HTR-8/SVneo (cell line): Measurements from ENCODE around the gene MSI2.

Source experiments
- DNase-seq: peaks from one replicate; pipeline ENCODE4 v3.0.0; 2011; ENCODE audit warnings: low spot score, mixed read lengths; ENCODE audit not compliant: insufficient read length
- FAIRE-seq: peaks from 2 replicates; lab custom pipeline; 2011; peaks lifted over from hg19 to GRCh38; lab: Jason Lieb, UNC

MSI2 gene

GRCh38 chr17:57243171-57243622 is 13.1 kb upstream of the MSI2 start:
- FAIRE-seq, result peak; percentile 92
- DNase-seq, result peak; percentile 88

- DNase-seq (no peak), FAIRE-seq (no peak)
These were observed 10.5 kb upstream of the MSI2 start for GRCh38 chr17:57245786-57246185.

DNA sequence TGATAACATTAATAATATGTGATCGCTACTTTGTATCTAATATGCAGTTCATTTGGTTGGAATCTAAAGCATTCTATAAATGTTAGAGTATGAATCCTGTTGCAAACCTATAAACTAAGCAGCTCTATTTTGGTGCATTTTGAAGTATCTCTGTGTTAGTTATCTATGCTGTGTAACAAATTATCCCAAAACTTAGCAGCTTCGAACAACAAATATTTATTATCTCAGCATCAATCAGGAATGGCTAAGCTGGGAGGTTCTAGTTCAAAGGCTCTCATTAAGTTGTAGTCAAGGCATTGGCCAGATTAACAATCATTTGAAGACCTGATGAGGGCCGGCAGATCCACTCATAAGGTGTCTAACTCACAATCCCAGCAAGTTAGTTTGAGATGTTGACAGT is 10.1 kb upstream of the MSI2 start:
- DNase-seq (no peak), FAIRE-seq (no peak)

GRCh38 chr17:57247261-57247660 is 9.1 kb upstream of the MSI2 start:
- FAIRE-seq (no peak), DNase-seq (no peak)

DNA sequence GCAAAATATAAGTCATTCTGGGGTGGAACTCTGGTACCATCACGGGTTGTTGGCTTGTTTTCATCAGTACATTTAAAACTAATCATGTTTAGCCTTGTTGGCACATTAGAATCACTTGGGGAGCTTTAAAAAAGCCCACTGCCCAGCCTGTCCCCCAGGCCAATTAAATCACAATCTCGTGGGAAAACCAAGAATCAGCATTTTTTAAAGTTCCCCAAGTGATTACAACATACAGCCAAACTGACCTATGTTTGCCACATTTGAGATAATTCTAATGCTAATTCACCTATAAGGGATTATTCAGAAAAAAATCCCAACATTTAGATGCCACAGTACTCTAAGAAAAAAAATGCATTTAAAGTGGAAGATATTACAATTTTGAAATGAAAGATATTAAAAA is 8.4 kb upstream of the MSI2 start:
- FAIRE-seq (no peak), DNase-seq (no peak)

DNA sequence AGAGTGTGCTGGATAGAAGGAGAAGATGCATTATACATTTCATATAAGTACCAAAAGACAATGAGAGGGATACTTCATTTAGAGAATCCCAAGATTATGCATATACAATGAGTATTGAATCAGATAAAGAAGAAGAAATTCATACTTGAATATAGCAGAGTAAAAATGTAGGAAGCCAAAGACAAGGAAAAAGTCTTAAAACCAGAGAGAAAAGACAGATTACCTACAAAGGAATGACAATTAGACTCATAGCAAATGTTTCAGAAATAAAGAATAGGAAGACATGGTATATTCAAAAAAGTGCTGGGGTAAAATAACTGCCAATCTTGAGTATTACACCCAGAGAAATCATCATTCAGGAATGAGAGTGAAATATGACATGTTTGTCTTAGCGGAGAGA is 6.8 kb upstream of the MSI2 start:
- FAIRE-seq, result no peak

DNA sequence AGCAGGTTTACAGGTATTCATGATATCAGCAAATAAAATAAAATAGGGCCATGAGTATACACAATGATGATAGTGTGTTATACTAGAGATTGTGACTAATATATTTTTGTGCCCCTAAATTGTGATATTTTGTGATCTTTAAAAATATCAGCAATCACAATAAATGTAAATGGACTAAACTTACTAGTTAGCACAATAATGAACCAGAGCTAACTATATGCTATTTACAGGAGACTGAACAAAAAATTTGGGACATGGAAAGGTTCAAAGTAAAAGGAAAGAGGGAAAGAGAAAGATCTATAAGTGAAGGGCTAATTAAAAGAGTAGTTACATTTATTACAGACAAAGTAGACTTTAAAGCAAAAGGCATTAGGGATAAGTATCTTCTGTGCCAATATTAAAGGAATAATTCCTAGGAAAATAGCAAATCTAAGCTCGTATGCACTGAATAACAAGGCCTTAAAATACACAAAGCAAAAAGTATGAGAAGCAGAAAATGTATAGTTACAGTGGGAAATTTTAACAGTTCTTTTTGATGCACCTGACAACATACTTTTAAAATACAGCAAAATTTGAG is 5.0 kb upstream of the MSI2 start:
- DNase-seq, result no peak
- no peak for FAIRE-seq

More for the DNA sequence above, 6.8 kb upstream of the MSI2 start:
- no peak for DNase-seq

DNA sequence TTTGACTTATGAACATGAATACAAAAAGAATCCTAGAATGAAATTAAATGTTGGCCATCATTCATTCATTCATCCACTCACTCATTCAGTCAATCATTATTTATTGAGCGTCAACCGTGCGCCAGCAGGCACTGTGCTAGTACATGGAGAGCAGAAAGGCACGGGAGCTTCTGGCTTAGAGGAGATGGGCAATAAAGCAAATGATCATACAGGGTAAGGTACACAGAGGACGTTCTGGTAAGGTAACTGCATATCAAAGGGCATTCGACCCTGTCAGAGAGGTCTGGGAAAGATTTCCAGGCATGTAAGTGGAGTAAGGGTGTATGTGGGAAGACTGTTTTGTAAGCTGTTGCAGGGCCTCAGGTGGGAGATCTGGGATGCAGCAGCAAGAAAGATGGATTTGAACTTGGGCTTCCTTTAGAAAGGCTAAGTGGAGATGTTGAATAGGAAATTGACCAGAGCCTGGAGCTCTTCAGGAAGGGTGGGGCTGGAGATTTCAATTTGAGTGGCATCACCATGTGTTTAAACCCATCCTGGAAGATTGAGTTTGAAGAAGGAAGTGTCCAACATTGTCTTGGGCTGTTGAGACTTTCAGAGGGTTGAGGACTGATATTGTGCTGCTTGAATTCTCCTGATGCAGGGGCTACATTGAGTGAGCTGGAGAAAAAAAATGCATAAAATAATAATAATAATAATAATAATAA is 2.8 kb upstream of the MSI2 start:
- DNase-seq (no peak), FAIRE-seq (peak; percentile 58)

DNA sequence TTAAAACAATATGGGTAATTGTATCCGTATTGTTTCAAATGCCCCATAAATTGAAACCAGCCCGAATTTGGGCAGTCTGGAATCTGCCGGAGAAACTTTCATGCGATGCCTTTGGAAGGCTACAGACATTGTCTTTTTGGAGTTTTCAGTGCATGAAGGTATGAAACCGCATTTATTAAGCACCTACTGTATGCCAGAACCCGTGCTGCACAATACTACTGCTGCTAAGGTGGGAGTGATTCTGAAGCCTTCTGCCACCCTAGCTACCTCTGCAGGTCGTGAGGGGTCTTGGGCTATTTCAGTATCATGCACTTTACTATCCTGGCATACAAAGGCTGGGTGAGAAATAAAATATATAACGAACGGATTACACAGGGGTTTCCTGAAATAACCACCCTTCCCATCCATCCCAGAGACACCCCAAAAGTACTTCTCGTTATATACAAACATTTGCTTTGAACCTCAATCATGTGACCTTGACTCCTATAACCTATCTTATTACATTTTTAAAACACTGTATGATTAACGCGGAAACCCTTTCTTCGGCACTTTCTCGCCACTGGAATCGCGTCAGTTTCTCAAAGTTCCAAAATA is 1.0 kb upstream of the MSI2 start:
- no peak for FAIRE-seq
- no peak for DNase-seq

- DNase-seq, result no peak
- FAIRE-seq, result no peak
These were observed 387 bp downstream of the MSI2 start for GRCh38 chr17:57256708-57257112.

- no peak for DNase-seq
- FAIRE-seq, result no peak
These were observed 1.0 kb downstream of the MSI2 start for GRCh38 chr17:57257195-57257894.

- DNase-seq (no peak), FAIRE-seq (peak; percentile 64)
These were observed 1.9 kb downstream of the MSI2 start for GRCh38 chr17:57257895-57258851.

DNA sequence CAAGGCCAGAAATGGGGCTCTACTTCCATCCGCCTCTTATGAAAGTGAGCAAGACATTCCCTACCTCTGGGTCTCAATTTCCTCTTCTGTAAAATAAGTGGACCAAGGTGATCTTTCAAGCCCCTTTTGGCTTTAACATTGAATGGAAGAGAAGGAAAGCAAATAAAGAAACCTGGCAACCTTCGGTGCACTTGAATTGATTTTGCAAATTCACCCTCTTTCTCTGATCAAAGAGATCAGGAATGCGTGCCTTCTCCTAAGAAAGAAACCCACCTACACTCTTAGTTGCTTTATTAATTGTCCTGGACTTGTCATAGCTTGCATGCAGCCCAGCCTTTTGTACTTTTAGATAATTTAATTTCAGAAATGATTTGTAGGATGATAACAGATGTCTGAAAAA is 3.0 kb downstream of the MSI2 start:
- FAIRE-seq (no peak), DNase-seq (no peak)

- DNase-seq, result no peak
- no peak for FAIRE-seq
These were observed 3.5 kb downstream of the MSI2 start for GRCh38 chr17:57259817-57260216.

- DNase-seq (no peak), FAIRE-seq (no peak)
These were observed 4.2 kb downstream of the MSI2 start for GRCh38 chr17:57260325-57261083.

GRCh38 chr17:57261084-57261461 is 4.8 kb downstream of the MSI2 start:
- FAIRE-seq, result no peak
- DNase-seq, result no peak

DNA sequence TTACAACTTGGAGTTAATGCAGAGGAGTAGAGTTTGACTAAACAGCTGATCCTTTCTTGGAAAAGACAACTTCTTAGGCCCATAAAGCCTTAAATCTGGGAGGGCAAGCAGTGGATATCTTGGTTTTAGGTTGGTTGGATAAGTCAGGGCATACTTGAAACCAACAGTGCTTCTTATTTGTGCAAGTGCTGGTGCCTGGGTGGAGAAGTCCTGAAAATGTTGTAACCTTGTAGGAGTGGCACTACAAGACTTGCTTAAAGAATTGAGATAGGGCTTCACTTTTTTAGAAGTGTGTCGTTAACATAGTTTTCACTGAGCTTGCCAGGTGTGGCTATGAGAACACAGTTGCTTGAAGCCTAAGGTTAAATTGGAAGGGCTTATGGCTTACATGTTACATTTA is 6.2 kb downstream of the MSI2 start:
- DNase-seq, result no peak
- FAIRE-seq, result no peak

DNA sequence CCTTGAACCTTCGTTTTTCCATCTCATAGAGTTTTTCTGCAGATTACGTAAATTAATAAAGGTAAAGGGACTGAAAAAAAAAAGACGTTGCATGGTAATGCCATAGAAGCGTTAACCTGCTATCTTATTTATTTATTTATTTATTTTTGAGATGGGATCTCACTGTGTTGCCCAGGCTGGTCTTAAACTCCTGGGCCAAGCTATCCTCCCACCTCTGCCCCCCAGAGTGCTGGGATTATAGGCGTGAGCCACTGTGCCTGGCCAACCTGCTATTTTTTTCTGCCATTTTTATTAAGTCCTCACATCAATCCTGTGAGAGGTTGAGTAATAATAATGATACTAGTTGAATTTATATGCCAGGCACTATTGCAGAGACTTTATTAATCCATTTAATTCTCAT is 7.9 kb downstream of the MSI2 start:
- DNase-seq (no peak), FAIRE-seq (no peak)

- FAIRE-seq, result peak; percentile 38
- no peak for DNase-seq
These were observed 8.5 kb downstream of the MSI2 start for GRCh38 chr17:57264776-57265175.
